SH-SY5Y (cell line): ENCODE measurements around the gene FCAMR.

Experiments used
- GATA2 ChIP-seq: IDR thresholded peaks from 2 replicates; pipeline ENCODE4 v1.6.1; 2011; ENCODE audit warnings: mild to moderate bottlenecking, low read depth, low read length
- GATA3 ChIP-seq: IDR thresholded peaks from 2 replicates; pipeline ENCODE4 v1.6.1; 2011; ENCODE audit warnings: low read depth, mild to moderate bottlenecking, low read length, moderate library complexity

DNA sequence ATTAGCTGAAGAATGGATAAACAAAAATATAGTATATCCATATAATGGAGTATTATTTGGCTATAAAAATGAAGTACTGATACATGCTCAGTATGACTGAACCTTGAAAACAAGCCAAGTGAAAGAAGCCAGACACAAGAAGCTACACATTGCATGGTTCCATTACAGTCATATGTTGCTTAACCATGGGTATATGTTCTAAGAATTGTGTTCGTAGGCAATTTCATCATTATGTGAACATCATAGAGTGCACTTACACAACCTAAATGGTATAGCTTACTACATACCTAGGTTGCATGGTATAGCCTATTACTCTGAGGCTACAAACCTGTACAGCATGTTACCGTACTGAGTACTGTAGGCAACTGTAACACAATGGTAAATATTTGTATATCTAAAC lies 28.6 kb upstream of the FCAMR start:
- TF ChIP-seq GATA2 (no peak), GATA3 (no peak)
